Measurements from ENCODE around the gene CHIT1.

CHIT1 gene

GRCh38 chr1:203171341-203172183, 57.9 kb downstream of the CHIT1 start:
- H3K27ac ChIP-seq, result no peak overlapping the region
- ChIA-PET POLR2A (ENCODE audit: low non-redundant PET) (no interaction called here), CTCF (interaction anchor here (0.6 to 3.7 kb wide), 46 partner anchors 11 to 1388 kb away, joined by 3 to 84 read pairs (median 4); partner anchors contain the start of genes ADORA1 and CHI3L1)
- no peak for TF ChIP-seq CTCF (conservative IDR thresholded peaks at IDR 0.05; ENCODE audit: low read depth)
- DNase-seq (ENCODE audit: low spot score), result no peak

GRCh38 chr1:203170625-203171330, 58.7 kb downstream of the CHIT1 start:
- ChIA-PET POLR2A (ENCODE audit: low non-redundant PET) (no interaction called here), CTCF (interaction anchor here (0.6 to 3.7 kb wide), 15 partner anchors 11 to 1994 kb away, joined by 3 to 84 read pairs (median 5); partner anchors contain the start of genes ADORA1 and CHI3L1)
- no peak overlapping the region for H3K27ac ChIP-seq
- TF ChIP-seq CTCF (conservative IDR thresholded peaks at IDR 0.05; ENCODE audit: low read depth), result no peak
- no peak for DNase-seq (ENCODE audit: low spot score)

GRCh38 chr1:203169770-203170520, 59.5 kb downstream of the CHIT1 start:
- CTCF ChIA-PET, result interaction anchor here (0.6 to 7.0 kb wide), 4 partner anchors 22 to 130 kb away, joined by 3 to 84 read pairs (median 24); no protein-coding TSS in a partner anchor
- DNase-seq (ENCODE audit: low spot score), result no peak
- POLR2A ChIA-PET (ENCODE audit: low non-redundant PET), result no interaction called here
- no peak overlapping the region for H3K27ac ChIP-seq
- no peak for TF ChIP-seq CTCF (conservative IDR thresholded peaks at IDR 0.05; ENCODE audit: low read depth)

GRCh38 chr1:203168991-203169390, 60.5 kb downstream of the CHIT1 start:
- no peak for TF ChIP-seq CTCF (conservative IDR thresholded peaks at IDR 0.05; ENCODE audit: low read depth)
- CTCF ChIA-PET, result interaction anchor here (1.0 to 7.0 kb wide), 2 partner anchors 47 to 173 kb away, joined by 4 to 45 read pairs; no protein-coding TSS in a partner anchor
- DNase-seq (ENCODE audit: low spot score), result no peak
- H3K27ac ChIP-seq, result no peak overlapping the region
- POLR2A ChIA-PET (ENCODE audit: low non-redundant PET), result no interaction called here

GRCh38 chr1:203168256-203168786, 61.2 kb downstream of the CHIT1 start:
- no peak for TF ChIP-seq CTCF (conservative IDR thresholded peaks at IDR 0.05; ENCODE audit: low read depth)

GRCh38 chr1:203167913-203168200, 61.6 kb downstream of the CHIT1 start:
- CTCF ChIA-PET, result interaction anchor here (0.6 to 7.0 kb wide), 3 partner anchors 19 to 48 kb away, joined by 3 to 45 read pairs (median 4); no protein-coding TSS in a partner anchor
- DNase-seq (ENCODE audit: low spot score), result no peak
- no peak overlapping the region for H3K27ac ChIP-seq
- TF ChIP-seq CTCF (conservative IDR thresholded peaks at IDR 0.05; ENCODE audit: low read depth), result no peak
- POLR2A ChIA-PET (ENCODE audit: low non-redundant PET), result no interaction called here

More at GRCh38 chr1:203168256-203168786, 61.2 kb downstream of the CHIT1 start:
- POLR2A ChIA-PET (ENCODE audit: low non-redundant PET), result no interaction called here
- H3K27ac ChIP-seq, result no peak overlapping the region
- DNase-seq (ENCODE audit: low spot score), result no peak
- CTCF ChIA-PET, result interaction anchor here (0.6 to 7.0 kb wide), 3 partner anchors 45 to 174 kb away, joined by 3 to 45 read pairs (median 4); no protein-coding TSS in a partner anchor

Measured in RWPE1 (cell line).